ENCODE measurements around the gene TNS1.

Gene TNS1

DNA sequence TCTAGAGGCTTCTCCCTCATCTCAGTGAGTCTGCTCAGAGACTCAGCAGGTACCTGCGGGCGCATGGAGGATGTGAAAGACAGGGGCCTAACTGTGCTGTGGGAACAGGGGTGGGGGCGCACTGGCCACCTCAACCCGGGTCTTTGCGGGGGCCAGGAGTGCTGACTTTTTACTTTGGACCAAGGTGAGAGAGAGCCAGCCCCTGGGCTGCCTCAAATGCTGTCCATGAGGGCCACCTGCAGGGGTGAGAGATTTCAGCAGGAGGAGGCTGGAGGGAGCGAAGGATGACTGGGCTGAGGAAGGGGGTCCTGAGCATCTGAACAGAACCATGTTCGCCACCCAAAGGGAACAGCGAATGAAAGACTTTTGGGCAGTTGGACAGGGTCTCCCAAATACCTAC lies 129.4 kb downstream of the TNS1 start:
- no peaks in the 10 kb centered on the region for H3K9me3 ChIP-seq (ENCODE audit: low read length)
- peaks cover 99% of the 10 kb centered on the region for H3K36me3 ChIP-seq (ENCODE audit: insufficient read depth, low read length)
- H3K27ac ChIP-seq (ENCODE audit: low read depth, low read length): no peak overlapping the region
- H3K27me3 ChIP-seq (ENCODE audit: control insufficient read depth in 1 of 2, insufficient read depth in 2 of 2, low read length in 2 of 2): no peaks in the 10 kb centered on the region
- H3K9ac ChIP-seq (ENCODE audit: low read length): no peak overlapping the region
- H3K4me3 ChIP-seq (ENCODE audit: low read depth in 1 of 2, low read length in 2 of 2): no peak overlapping the region
- peaks cover 82% of the 10 kb centered on the region for H3K4me1 ChIP-seq (ENCODE audit: insufficient read depth, low read length)

DNA sequence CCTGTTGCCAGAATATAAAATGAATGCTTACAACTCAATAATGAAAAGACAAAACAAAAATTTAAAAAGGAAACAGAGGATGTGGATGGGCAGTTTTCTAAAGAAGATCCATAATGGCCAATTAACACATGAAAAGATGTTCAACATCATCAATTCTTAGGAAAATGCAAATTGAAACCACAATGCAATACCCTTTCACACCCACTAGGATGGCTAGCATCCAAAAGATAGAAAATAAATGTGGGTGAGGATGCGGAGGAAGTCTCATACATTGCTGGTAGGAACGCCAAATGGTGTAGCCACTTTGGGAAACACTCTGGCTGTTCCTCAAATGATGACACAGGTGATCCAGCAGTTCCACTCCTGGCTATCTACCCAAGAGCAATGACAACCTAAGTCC lies 130.5 kb downstream of the TNS1 start:
- no peak overlapping the region for H3K9ac ChIP-seq (ENCODE audit: low read length)
- no peak overlapping the region for H3K27ac ChIP-seq (ENCODE audit: low read depth, low read length)
- peaks cover 100% of the 10 kb centered on the region for H3K36me3 ChIP-seq (ENCODE audit: insufficient read depth, low read length)
- no peak overlapping the region for H3K4me3 ChIP-seq (ENCODE audit: low read depth in 1 of 2, low read length in 2 of 2)
- no peaks in the 10 kb centered on the region for H3K27me3 ChIP-seq (ENCODE audit: control insufficient read depth in 1 of 2, insufficient read depth in 2 of 2, low read length in 2 of 2)
- peaks cover 74% of the 10 kb centered on the region for H3K4me1 ChIP-seq (ENCODE audit: insufficient read depth, low read length)
- no peaks in the 10 kb centered on the region for H3K9me3 ChIP-seq (ENCODE audit: low read length)

DNA sequence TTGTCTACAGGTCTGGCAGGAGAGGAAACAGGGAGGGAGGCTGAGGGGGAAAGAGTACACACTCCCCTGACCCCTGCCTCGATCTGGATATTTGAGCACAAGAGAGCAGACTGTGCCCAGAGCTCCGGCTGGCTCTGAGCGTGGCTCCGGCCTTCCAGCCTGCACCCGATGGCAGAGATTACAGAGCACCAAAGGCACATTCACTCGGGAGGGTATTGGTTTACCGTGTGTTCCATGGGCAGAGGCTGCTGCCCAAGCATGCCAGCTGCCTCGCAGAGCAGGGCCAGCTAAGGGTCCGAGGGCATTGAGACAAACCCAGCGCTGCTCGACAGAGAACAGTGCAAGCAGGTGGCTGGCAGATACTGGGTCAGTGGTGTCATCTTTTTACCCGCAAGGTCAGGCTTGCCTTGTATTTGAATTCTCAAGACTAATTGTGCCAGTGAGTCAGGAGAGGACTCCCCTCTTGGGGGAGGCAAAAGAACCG lies 132.2 kb downstream of the TNS1 start:
- H3K36me3 ChIP-seq (ENCODE audit: insufficient read depth, low read length): peaks cover 100% of the 10 kb centered on the region
- no peak overlapping the region for H3K4me3 ChIP-seq (ENCODE audit: low read depth in 1 of 2, low read length in 2 of 2)
- H3K4me1 ChIP-seq (ENCODE audit: insufficient read depth, low read length): peaks cover 63% of the 10 kb centered on the region
- no peaks in the 10 kb centered on the region for H3K27me3 ChIP-seq (ENCODE audit: control insufficient read depth in 1 of 2, insufficient read depth in 2 of 2, low read length in 2 of 2)
- H3K9ac ChIP-seq (ENCODE audit: low read length): no peak overlapping the region
- no peaks in the 10 kb centered on the region for H3K9me3 ChIP-seq (ENCODE audit: low read length)
- H3K27ac ChIP-seq (ENCODE audit: low read depth, low read length): no peak overlapping the region

DNA sequence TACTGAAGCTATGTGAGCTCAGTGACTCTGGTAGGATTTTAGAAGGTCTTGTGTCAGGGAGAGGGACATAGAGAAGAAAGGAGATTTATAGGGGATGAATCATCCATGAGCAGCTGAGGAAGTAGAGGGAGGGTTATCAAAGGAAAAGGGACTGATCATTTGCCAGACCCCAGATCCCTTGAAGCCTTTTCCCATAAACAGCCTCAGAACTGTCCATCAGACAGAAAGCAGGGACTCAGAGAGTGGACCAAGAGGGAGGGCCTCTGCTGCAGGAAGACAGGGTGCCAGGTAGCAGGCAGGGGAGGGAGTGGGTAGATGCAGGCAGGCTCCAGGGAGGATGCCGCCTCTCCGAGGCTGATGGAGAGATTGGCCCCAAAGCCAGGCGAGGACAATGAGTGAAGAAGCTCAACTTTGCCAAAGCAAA lies 133.9 kb downstream of the TNS1 start:
- Histone ChIP-seq H3K9ac (ENCODE audit: low read length) (no peak overlapping the region), H3K27ac (ENCODE audit: low read depth, low read length) (peak overlapping the region; percentile 65), H3K36me3 (ENCODE audit: insufficient read depth, low read length) (peaks cover 100% of the 10 kb centered on the region), H3K9me3 (ENCODE audit: low read length) (no peaks in the 10 kb centered on the region), H3K4me1 (ENCODE audit: insufficient read depth, low read length) (peaks cover 57% of the 10 kb centered on the region), H3K4me3 (ENCODE audit: low read depth in 1 of 2, low read length in 2 of 2) (no peak overlapping the region), H3K27me3 (ENCODE audit: control insufficient read depth in 1 of 2, insufficient read depth in 2 of 2, low read length in 2 of 2) (no peaks in the 10 kb centered on the region)

DNA sequence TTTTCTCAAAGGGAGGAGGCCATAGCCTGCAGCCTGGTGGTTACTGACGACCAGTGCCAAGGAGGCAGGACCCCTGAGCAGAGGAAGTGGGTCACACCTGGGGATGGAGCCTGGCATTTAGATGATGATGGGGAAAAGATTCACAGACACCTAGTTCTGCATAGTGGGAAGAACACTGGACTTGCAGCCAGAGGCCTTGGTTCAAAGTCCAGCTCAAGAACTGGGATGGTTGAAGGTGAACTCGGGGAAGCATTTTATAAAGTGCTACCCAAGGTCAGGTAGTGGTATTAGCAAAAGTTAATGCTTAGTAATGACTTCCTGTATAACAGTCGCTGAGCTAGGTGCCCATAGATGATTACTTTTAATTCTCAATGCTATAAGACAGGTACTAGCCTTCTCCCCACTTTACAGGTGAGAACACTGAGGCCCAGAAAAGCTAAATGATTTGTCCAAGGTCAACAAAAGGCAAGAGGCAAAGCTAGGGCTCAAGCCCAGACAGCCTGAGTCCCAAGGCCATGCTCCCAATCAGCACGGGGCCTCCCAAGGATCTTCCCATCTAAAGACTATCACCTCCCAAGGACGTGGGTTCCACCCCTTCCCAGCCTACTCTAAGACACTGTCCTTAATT lies 134.4 kb downstream of the TNS1 start:
- Histone ChIP-seq H3K27ac (ENCODE audit: low read depth, low read length) (peak overlapping the region; percentile 31), H3K9ac (ENCODE audit: low read length) (no peak overlapping the region)

DNA sequence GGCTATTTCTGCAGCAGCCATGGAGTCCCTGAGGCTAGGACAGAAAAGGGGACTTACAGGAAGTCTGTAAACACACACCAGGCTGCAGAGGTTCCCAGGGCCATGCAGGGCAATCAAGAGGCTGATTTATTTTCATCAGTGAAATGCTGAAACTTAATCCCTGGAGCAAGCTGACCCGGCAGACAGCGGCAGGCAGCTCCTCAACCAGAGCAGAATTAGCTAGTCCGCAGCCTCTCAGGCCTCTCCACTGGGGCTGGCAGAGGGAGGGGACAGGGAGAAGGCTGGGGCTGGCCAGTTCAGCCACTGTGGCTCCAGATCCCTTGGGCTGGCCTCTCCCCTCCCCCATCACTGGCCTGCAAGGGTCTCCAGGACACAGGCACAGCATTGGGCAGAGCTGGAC lies 136.3 kb downstream of the TNS1 start:
- H3K36me3 ChIP-seq (ENCODE audit: insufficient read depth, low read length): peaks cover 98% of the 10 kb centered on the region
- no peak overlapping the region for H3K9ac ChIP-seq (ENCODE audit: low read length)
- H3K27me3 ChIP-seq (ENCODE audit: control insufficient read depth in 1 of 2, insufficient read depth in 2 of 2, low read length in 2 of 2): no peaks in the 10 kb centered on the region
- peak overlapping the region; percentile 31 for H3K27ac ChIP-seq (ENCODE audit: low read depth, low read length)
- H3K9me3 ChIP-seq (ENCODE audit: low read length): no peaks in the 10 kb centered on the region
- no peak overlapping the region for H3K4me3 ChIP-seq (ENCODE audit: low read depth in 1 of 2, low read length in 2 of 2)
- peaks cover 64% of the 10 kb centered on the region for H3K4me1 ChIP-seq (ENCODE audit: insufficient read depth, low read length)

More for the DNA sequence above, 134.4 kb downstream of the TNS1 start:
- Histone ChIP-seq H3K4me3 (ENCODE audit: low read depth in 1 of 2, low read length in 2 of 2) (no peak overlapping the region), H3K36me3 (ENCODE audit: insufficient read depth, low read length) (peaks cover 100% of the 10 kb centered on the region), H3K9me3 (ENCODE audit: low read length) (no peaks in the 10 kb centered on the region), H3K27me3 (ENCODE audit: control insufficient read depth in 1 of 2, insufficient read depth in 2 of 2, low read length in 2 of 2) (no peaks in the 10 kb centered on the region), H3K4me1 (ENCODE audit: insufficient read depth, low read length) (peaks cover 61% of the 10 kb centered on the region)

DNA sequence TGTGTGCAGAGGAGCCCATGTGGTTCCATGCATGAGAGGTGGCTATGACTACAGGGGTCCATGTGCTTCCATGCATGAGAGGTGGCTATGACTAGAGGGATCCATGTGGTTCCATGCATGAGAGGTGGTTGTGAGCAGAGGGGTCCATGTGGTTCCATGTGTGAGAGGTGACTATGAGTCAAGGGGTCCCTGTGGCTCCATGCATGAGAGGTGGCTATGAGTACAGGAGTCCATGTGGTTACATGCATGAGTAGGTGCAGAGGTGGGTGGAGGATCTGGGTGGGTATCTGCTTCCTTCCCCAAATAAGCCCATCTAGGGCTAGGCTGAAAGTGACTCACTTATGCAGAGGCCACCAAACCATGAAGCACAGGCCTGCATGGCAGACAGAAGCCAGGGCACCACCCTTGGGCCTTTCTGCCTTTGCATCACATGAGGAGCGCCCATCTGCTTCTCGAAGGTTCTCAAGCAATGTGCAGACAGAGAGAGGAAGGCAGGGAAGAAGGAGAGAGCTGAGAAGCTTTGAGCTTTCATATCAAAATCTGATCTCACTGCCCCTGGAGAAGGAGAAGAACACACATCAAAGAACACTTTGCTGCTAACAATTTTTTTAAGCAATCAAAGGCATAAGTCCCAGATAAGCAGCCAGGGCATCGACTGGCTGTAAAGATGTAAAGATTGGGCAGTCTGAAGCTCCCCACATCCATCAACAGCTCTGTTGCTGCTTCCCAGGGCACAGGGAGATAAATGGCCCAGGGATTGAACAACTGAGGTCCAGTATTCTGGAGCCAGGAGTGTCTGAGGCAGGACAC lies 137.6 kb downstream of the TNS1 start:
- Histone ChIP-seq H3K27me3 (ENCODE audit: control insufficient read depth in 1 of 2, insufficient read depth in 2 of 2, low read length in 2 of 2) (no peaks in the 10 kb centered on the region), H3K9me3 (ENCODE audit: low read length) (no peaks in the 10 kb centered on the region), H3K4me1 (ENCODE audit: insufficient read depth, low read length) (peaks cover 64% of the 10 kb centered on the region), H3K27ac (ENCODE audit: low read depth, low read length) (peak overlapping the region; percentile 8), H3K4me3 (ENCODE audit: low read depth in 1 of 2, low read length in 2 of 2) (no peak overlapping the region), H3K9ac (ENCODE audit: low read length) (no peak overlapping the region), H3K36me3 (ENCODE audit: insufficient read depth, low read length) (peaks cover 95% of the 10 kb centered on the region)

DNA sequence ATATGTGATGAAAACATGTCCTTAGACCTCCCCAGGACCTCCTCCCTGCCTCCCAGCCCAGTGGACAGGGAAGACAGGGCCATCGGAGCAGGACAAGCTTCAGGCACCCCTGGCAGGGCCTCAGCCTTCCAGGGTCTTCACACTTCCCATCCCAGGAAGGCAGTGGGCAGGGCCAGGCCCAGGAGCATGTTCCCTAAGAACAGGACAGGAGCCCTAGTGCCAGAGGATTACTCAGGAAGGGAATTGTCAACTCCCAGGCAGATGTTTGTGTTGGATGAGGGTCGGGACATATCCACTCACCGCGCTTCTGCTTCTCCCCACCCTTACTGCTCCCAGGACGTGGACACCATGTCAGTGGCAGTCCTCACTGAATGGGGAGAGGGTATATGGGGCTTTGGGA lies 138.9 kb downstream of the TNS1 start:
- Histone ChIP-seq H3K9me3 (ENCODE audit: low read length) (no peaks in the 10 kb centered on the region), H3K36me3 (ENCODE audit: insufficient read depth, low read length) (peaks cover 95% of the 10 kb centered on the region), H3K4me1 (ENCODE audit: insufficient read depth, low read length) (peaks cover 64% of the 10 kb centered on the region), H3K9ac (ENCODE audit: low read length) (no peak overlapping the region), H3K27ac (ENCODE audit: low read depth, low read length) (peak overlapping the region; percentile 0), H3K27me3 (ENCODE audit: control insufficient read depth in 1 of 2, insufficient read depth in 2 of 2, low read length in 2 of 2) (no peaks in the 10 kb centered on the region), H3K4me3 (ENCODE audit: low read depth in 1 of 2, low read length in 2 of 2) (no peak overlapping the region)

DNA sequence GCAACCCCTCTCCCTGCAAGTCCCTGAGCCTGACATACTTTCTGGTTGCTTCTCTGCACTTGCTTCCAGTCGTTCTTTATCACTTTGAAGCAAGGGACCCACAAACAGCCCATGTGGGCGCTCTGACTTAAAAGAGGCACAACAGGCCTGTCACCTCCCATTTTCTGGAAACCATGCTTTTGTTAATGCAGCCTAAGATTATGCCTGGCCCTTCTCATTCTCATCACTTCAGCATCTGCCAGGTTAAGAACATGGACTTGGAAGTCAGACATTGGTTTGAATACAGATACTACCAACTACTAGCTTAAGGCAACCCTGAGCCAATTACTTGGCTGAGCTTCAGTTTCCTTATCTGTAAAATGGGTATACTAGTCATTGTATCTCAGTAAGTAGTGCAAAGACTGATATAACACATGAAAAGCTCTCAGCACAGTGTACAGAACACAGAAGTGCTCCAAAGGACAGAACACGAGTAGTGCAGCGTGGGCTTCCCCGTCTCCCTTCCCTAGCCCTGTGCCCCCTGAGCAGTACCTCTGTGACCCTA lies 141.4 kb downstream of the TNS1 start:
- Histone ChIP-seq H3K9ac (ENCODE audit: low read length) (no peak overlapping the region), H3K27me3 (ENCODE audit: control insufficient read depth in 1 of 2, insufficient read depth in 2 of 2, low read length in 2 of 2) (no peaks in the 10 kb centered on the region), H3K36me3 (ENCODE audit: insufficient read depth, low read length) (peaks cover 86% of the 10 kb centered on the region), H3K9me3 (ENCODE audit: low read length) (no peaks in the 10 kb centered on the region), H3K4me3 (ENCODE audit: low read depth in 1 of 2, low read length in 2 of 2) (no peak overlapping the region), H3K27ac (ENCODE audit: low read depth, low read length) (no peak overlapping the region), H3K4me1 (ENCODE audit: insufficient read depth, low read length) (peaks cover 82% of the 10 kb centered on the region)

DNA sequence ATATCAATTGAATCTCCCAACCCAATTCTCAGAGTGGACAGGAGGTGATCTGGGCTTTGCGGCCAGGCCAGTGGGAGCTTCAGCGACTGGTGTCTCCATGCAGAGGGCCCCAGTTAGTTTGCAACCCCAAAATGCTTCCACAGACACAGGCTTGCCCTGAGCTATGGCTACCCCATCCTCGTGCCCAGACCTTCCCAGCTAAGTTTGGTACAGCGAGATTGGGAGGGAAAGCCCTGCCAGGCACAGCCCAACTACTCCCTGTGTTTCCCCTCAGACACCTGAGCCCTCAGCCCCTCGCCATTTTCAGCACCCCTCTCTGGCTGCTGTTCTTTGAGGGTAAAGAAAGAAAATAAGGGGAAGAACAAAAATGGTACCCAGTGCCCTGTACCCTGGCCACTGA lies 142.9 kb downstream of the TNS1 start:
- no peak overlapping the region for H3K4me3 ChIP-seq (ENCODE audit: low read depth in 1 of 2, low read length in 2 of 2)
- peaks cover 90% of the 10 kb centered on the region for H3K4me1 ChIP-seq (ENCODE audit: insufficient read depth, low read length)
- no peaks in the 10 kb centered on the region for H3K27me3 ChIP-seq (ENCODE audit: control insufficient read depth in 1 of 2, insufficient read depth in 2 of 2, low read length in 2 of 2)
- no peak overlapping the region for H3K9ac ChIP-seq (ENCODE audit: low read length)
- peaks cover 86% of the 10 kb centered on the region for H3K36me3 ChIP-seq (ENCODE audit: insufficient read depth, low read length)
- peak overlapping the region; percentile 81 for H3K27ac ChIP-seq (ENCODE audit: low read depth, low read length)
- H3K9me3 ChIP-seq (ENCODE audit: low read length): no peaks in the 10 kb centered on the region

DNA sequence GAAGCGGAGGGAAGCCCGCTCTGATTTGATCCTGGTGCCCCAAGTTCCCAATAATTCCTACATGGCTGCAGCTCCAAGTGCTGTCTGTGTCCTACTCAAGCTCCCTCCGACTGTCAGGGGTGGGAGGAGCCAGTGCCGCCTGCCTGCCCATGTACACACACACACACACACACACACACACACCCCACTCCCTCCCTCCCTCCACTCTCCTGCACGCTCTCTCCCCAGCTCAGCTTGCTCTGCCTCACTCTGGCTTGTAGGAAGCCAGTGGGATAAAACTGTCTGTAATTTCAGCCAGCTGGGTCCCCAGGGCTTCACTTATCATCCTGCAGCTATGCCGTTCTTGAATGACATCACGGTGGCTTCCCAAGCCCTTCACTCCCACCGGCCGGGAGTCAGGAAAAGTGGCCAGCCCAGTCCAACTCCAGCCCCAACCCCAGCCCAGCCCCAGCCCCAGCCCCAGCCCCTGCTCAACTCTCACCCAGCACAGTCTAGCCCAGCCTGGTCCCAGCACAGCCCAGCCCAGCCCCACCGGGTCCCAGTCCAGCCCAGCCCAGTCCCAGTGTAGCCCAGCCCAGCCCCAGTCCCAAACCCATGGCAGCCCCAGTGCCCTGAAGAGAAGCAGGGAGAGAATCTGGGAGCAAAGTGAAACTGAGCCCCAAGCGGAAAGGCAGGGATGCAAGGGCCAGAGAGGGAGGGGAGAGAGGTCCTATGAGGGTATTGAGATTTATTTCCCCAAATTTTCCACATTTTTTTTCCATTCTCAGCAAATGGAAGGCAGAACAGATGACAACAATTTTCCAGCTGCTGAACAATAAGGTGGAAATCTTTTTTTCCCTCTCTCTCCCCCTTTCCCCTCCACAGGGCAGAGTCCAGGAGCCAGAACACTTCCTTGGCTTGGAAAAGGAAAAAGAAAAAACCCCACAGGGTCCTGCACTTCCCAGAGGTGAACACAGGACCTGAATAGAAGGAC lies 144.0 kb downstream of the TNS1 start:
- H3K9ac ChIP-seq (ENCODE audit: low read length): peak overlapping the region; percentile 46
- peaks cover 86% of the 10 kb centered on the region for H3K36me3 ChIP-seq (ENCODE audit: insufficient read depth, low read length)
- H3K4me1 ChIP-seq (ENCODE audit: insufficient read depth, low read length): peaks cover 94% of the 10 kb centered on the region
- H3K4me3 ChIP-seq (ENCODE audit: low read depth in 1 of 2, low read length in 2 of 2): peak overlapping the region in 1 of 2 donors; percentile 47
- peak overlapping the region; percentile 91 for H3K27ac ChIP-seq (ENCODE audit: low read depth, low read length)
- H3K27me3 ChIP-seq (ENCODE audit: control insufficient read depth in 1 of 2, insufficient read depth in 2 of 2, low read length in 2 of 2): no peaks in the 10 kb centered on the region
- H3K9me3 ChIP-seq (ENCODE audit: low read length): no peaks in the 10 kb centered on the region
